ENCODE results near the gene SMIM14. TPM values are rescaled to one million over a fixed set of nuclear protein-coding genes. Genes with fewer than 3 reads are reported as not detected.

Gene SMIM14
- total RNA-seq (ENCODE audit: low replicate concordance), result 43.5 and 91.0 TPM in 2 replicates

DNA sequence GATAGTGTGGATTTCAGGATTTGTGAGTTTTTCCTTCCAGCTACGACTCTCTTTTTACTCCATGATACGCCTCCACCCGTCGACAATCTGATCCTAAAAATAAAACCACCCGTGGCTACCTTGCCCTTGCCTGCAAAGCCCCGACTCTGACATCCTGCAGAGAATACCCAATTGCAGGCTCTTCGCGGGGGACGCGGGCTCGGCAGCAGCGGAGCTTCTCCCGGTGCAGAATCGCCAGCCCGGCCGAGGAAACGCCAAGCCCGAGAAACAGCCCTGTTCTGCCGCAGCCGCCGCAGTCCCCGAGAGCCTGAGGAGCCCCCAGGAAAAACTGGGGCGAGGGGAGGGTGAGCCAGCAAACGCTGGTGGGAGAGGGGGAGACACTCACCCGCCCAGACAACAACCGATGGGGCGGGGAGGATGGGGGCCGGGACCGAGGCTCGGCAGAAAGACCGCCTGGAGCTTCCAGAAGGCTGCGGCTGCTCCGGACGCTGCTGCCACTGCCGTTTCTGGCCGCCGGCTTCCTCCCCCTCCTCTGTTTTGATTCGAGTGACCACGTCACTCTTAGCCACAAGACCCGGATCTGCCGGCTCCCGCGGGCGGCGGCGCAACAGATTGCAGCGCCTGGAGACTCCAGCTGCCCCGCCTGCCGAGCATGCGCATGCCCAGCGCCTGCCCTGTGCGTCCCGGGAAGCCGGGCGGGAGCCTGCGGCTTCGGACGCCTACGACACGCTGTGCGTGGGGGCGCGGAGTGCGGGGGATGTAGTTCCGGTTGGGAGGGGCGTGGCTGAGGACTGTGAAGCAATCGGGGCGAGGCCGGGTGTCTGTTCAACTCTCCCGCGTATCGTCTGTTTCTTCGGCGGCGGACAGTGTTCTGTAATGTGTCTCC is at the start of gene SMIM14:
Gene SMIM14, minus strand, starts transcription at position 512 of the 886 bp plus-strand sequence. CDS start 33,720 bp downstream, outside the sequence.
- H3K27me3 Mint-ChIP-seq (ENCODE audit: insufficient read depth, low read depth), result peaks cover 2% of the 10 kb centered on the region
- H3K9me3 Mint-ChIP-seq, result no peaks in the 10 kb centered on the region
- no peaks in the 10 kb centered on the region for H3K36me3 Mint-ChIP-seq
- H3K27me3 ChIP-seq, result no peaks in the 10 kb centered on the region
- H3K4me1 ChIP-seq, result peaks cover 10% of the 10 kb centered on the region
- peaks cover 40% of the 10 kb centered on the region for H3K79me2 ChIP-seq (ENCODE audit: low read depth)
- DNase-seq (ENCODE audit: low spot score), result peak; percentile 98
- H3K4me3 Mint-ChIP-seq, result peak within 1 kb of the TSS; percentile 95
- H3K4me3 ChIP-seq, result peak within 1 kb of the TSS; percentile 85
- H3F3A ChIP-seq (ENCODE audit: low read depth), result peaks cover 62% of the 10 kb centered on the region
- no peaks in the 10 kb centered on the region for H3K36me3 ChIP-seq
- H3K27ac Mint-ChIP-seq, result peak within 1 kb of the TSS; percentile 97
- H3K4me1 Mint-ChIP-seq, result peaks cover 47% of the 10 kb centered on the region
- H3K4me2 ChIP-seq, result peak within 1 kb of the TSS; percentile 93
- peak within 1 kb of the TSS; percentile 35 for H2AFZ ChIP-seq (replicated peaks)
- peak within 1 kb of the TSS; percentile 94 for H3K9ac ChIP-seq
- no peaks in the 10 kb centered on the region for H3K9me3 ChIP-seq (ENCODE audit: low read depth)
- H3K27ac ChIP-seq, result peak within 1 kb of the TSS; percentile 99
- TF ChIP-seq EZH2 (IDR thresholded peaks at IDR 0.05) (no peak), EZH2phosphoT487 (IDR thresholded peaks at IDR 0.05) (no peak)
- TF ChIP-seq, protein P1, sequence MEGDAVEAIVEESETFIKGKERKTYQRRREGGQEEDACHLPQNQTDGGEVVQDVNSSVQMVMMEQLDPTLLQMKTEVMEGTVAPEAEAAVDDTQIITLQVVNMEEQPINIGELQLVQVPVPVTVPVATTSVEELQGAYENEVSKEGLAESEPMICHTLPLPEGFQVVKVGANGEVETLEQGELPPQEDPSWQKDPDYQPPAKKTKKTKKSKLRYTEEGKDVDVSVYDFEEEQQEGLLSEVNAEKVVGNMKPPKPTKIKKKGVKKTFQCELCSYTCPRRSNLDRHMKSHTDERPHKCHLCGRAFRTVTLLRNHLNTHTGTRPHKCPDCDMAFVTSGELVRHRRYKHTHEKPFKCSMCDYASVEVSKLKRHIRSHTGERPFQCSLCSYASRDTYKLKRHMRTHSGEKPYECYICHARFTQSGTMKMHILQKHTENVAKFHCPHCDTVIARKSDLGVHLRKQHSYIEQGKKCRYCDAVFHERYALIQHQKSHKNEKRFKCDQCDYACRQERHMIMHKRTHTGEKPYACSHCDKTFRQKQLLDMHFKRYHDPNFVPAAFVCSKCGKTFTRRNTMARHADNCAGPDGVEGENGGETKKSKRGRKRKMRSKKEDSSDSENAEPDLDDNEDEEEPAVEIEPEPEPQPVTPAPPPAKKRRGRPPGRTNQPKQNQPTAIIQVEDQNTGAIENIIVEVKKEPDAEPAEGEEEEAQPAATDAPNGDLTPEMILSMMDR (IDR thresholded peaks at IDR 0.05), result no peak
- peaks cover 17% of the 10 kb centered on the region for H4K20me1 ChIP-seq (ENCODE audit: low read depth)

DNA sequence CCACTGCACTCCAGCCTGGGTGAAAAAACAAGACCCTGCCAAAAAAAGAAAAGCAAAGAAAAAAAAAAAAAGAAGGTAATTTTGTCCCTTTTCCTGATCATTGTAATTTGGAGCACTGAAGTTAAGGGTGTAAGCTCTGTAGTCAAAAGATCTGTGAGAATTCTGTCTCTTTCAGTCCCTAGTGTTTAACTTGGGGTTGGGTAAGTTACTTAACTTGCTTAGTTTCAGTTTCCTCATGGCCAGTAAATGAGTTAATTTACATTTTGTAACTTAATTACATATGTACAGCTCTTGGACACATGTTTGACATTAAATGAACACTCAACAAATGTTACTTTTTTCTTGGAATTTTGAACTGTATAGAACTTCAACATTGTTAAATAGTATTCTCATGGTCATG is 48.3 kb upstream of the SMIM14 start:
- H3K36me3 Mint-ChIP-seq, result no peaks in the 10 kb centered on the region
- no peak overlapping the region for H3K4me3 Mint-ChIP-seq
- no peak for TF ChIP-seq EZH2 (IDR thresholded peaks at IDR 0.05)
- TF ChIP-seq EZH2phosphoT487 (IDR thresholded peaks at IDR 0.05), result no peak
- TF ChIP-seq, protein P1 (IDR thresholded peaks at IDR 0.05), result no peak
- H3K4me1 Mint-ChIP-seq, result no peaks in the 10 kb centered on the region
- H3F3A ChIP-seq (ENCODE audit: low read depth), result no peaks in the 10 kb centered on the region
- no peaks in the 10 kb centered on the region for H3K36me3 ChIP-seq
- H3K4me1 ChIP-seq, result no peaks in the 10 kb centered on the region
- no peaks in the 10 kb centered on the region for H3K79me2 ChIP-seq (ENCODE audit: low read depth)
- H3K27me3 Mint-ChIP-seq (ENCODE audit: insufficient read depth, low read depth), result peaks cover 3% of the 10 kb centered on the region
- no peak overlapping the region for H3K9ac ChIP-seq
- H3K9me3 ChIP-seq (ENCODE audit: low read depth), result no peaks in the 10 kb centered on the region
- H4K20me1 ChIP-seq (ENCODE audit: low read depth), result no peaks in the 10 kb centered on the region
- DNase-seq (ENCODE audit: low spot score), result no peak
- no peaks in the 10 kb centered on the region for H3K27me3 ChIP-seq
- no peak overlapping the region for H3K4me3 ChIP-seq
- H3K27ac Mint-ChIP-seq, result no peak overlapping the region
- H3K4me2 ChIP-seq, result no peak overlapping the region
- H2AFZ ChIP-seq (replicated peaks), result no peak overlapping the region
- no peak overlapping the region for H3K27ac ChIP-seq
- H3K9me3 Mint-ChIP-seq, result no peaks in the 10 kb centered on the region

DNA sequence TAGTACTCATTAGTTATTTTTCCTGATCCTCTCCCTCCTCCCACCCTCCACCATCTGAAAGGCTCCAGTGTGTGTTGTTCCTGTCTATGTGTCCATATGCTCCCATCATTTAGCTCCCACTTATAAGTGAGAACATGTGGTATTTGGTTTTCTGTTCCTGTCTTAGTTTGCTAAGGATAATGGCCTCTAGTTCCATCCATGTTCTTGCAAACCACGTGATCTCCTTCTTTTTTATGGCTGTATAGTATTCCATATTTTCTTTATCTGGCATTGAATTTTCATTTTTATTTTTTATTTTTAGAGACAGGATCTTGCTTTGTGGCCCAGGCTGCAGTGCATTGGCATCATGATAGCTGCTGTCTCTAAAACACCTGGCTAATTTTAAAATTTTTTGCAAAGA is 47.3 kb upstream of the SMIM14 start:
- H3K36me3 ChIP-seq, result no peaks in the 10 kb centered on the region
- H3K9me3 ChIP-seq (ENCODE audit: low read depth), result no peaks in the 10 kb centered on the region
- Mint-ChIP-seq H3K4me3 (no peak overlapping the region), H3K27ac (no peak overlapping the region), H3K36me3 (no peaks in the 10 kb centered on the region), H3K27me3 (ENCODE audit: insufficient read depth, low read depth) (peaks cover 3% of the 10 kb centered on the region), H3K9me3 (no peaks in the 10 kb centered on the region), H3K4me1 (peaks cover 2% of the 10 kb centered on the region)
- H3K27me3 ChIP-seq, result no peaks in the 10 kb centered on the region
- H3K27ac ChIP-seq, result no peak overlapping the region
- H2AFZ ChIP-seq (replicated peaks), result no peak overlapping the region
- no peak for TF ChIP-seq EZH2 (IDR thresholded peaks at IDR 0.05)
- TF ChIP-seq EZH2phosphoT487 (IDR thresholded peaks at IDR 0.05), result no peak
- TF ChIP-seq, protein P1 (IDR thresholded peaks at IDR 0.05), result no peak
- no peak for DNase-seq (ENCODE audit: low spot score)
- no peak overlapping the region for H3K4me3 ChIP-seq
- no peaks in the 10 kb centered on the region for H3F3A ChIP-seq (ENCODE audit: low read depth)
- H3K9ac ChIP-seq, result no peak overlapping the region
- H3K79me2 ChIP-seq (ENCODE audit: low read depth), result no peaks in the 10 kb centered on the region
- no peaks in the 10 kb centered on the region for H4K20me1 ChIP-seq (ENCODE audit: low read depth)
- H3K4me2 ChIP-seq, result no peak overlapping the region
- H3K4me1 ChIP-seq, result no peaks in the 10 kb centered on the region

All from neural progenitor cell (in vitro differentiated cells).